HG02610 (cell line): Measurements from ENCODE around the gene GPR25.

Experiments
- ATAC-seq: cut with Tn5 transposase; IDR thresholded peaks from one replicate; pipeline ENCODE4 v1.9.1; 2021; ENCODE audit warnings: mild to moderate bottlenecking, moderate library complexity; ENCODE audit not compliant: unreplicated experiment

Gene GPR25

GRCh38 chr1:200892958-200893357, 20.2 kb downstream of the GPR25 start:
- ATAC-seq = no peak

DNA sequence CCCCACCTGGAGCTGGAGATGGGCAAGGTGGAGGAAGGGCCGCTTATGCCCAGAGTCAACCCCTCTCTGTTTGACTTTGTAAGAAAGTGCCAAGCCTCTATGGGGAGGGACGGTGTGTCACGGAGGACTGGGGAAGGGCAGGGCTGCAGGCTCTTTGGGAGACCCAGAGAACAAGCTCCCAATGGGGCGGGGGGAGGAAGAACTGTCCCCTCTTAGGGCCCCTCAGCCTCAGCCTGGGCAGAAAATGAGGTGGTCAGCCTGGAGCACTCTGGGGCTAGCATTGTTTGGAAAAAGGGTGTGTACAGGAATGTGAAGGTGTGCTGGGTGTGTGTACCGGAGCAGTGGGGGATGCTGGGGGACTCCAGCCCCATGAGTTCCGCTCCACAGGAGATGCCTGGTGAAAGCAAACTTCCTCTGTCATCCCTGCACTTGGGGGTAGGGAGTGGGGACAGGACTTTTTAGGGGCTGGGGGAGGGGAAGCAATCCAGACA, 20.7 kb downstream of the GPR25 start:
- no peak for ATAC-seq

DNA sequence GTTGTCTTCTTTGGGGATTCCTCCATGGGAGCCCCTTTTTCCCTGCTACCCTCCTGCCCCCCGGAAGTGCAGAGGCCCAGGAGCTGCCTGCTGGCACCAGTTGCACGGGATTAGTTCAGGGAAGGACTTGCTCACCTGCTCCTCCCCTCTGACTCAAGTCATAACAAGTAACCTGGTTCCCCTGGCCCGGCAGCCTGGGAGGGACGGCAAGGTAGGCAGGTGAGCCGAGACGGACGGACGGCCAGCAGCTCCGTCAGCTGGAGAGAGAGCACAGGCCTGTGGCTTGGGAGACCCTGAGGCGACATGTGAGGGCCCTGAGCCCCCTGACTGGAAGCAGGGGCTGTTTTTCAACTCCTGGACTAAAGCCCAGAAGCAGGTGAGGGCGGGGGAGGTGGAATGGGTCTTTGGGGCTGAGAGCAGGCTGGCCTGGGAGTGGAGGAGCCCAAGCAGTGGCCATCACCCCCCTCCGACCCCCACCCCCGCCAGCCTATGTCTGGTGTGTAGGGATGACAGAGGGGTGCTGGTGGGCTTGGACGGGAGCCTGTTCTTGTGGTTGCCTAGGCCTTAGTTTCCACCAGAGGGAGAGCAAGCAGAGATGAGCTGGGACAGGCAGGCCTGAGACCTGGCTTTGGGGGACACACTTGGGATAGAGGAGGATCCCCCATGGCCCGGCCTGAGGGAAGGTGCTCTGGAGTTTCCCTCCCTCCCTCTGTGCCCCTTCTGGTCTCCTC, 22.1 kb downstream of the GPR25 start, which contains the start of gene INAVA:
Gene INAVA, plus strand, starts transcription at position 189 of the 731 bp plus-strand sequence. CDS start 3,501 bp downstream, outside the sequence.
- no peak for ATAC-seq

GRCh38 chr1:200895443-200895789, 22.6 kb downstream of the GPR25 start:
- ATAC-seq = no peak

GRCh38 chr1:200895801-200896530, 23.2 kb downstream of the GPR25 start:
- ATAC-seq = no peak

DNA sequence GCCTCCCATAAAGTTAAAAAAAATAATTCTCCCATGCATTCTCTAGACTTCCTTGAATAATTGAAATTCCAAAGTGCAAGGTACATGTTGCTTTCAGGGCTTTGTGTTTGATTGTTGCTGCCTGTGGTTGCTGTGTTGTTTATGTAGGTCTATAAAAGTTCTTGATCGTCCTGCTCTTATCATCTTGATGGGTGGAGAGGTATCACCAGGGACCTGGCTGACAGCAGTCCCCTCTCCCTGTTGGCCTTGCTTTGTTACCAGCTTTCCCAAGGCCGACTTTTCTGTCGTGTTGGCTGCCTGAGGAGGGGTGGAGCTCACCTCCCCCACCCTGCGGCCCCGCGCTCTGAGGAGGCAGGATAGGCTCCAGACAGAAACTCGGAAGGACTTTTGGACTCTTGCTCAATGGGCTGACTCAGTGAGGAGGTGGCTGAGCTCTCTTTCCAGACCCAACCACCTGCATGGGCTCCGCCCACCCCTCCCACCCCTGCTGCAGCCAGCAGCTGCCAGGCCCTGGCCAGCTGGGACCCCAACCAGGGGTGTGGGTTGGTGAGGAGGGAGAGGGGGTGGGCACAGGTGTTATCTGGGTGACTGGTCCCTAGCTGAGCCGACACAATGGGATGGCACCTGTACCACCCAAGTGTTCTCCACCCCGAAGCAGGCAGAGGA, 23.9 kb downstream of the GPR25 start:
- no peak for ATAC-seq

- ATAC-seq = no peak
These were observed 24.5 kb downstream of the GPR25 start for GRCh38 chr1:200897259-200897658.

DNA sequence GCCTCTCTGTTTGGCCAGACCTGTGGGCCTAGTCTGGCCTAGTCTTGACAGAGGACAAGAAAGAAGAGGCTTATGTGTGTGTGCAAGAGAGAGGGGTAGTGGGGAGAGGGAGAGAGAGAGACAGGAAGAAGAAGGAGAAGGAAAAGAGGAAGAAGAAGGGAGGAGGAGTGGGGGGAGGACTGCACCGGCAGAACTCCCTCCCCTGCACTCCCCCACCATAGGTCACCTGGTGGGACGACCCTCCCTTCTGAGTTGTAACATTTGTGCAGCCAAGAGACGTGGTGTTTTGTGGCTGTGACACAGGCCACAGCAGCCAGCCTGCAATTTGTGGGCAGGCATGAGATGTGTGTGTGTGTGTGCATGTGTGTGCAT, 26.2 kb downstream of the GPR25 start:
- ATAC-seq = no peak

- no peak for ATAC-seq
These were observed 26.7 kb downstream of the GPR25 start for GRCh38 chr1:200899451-200899915.

DNA sequence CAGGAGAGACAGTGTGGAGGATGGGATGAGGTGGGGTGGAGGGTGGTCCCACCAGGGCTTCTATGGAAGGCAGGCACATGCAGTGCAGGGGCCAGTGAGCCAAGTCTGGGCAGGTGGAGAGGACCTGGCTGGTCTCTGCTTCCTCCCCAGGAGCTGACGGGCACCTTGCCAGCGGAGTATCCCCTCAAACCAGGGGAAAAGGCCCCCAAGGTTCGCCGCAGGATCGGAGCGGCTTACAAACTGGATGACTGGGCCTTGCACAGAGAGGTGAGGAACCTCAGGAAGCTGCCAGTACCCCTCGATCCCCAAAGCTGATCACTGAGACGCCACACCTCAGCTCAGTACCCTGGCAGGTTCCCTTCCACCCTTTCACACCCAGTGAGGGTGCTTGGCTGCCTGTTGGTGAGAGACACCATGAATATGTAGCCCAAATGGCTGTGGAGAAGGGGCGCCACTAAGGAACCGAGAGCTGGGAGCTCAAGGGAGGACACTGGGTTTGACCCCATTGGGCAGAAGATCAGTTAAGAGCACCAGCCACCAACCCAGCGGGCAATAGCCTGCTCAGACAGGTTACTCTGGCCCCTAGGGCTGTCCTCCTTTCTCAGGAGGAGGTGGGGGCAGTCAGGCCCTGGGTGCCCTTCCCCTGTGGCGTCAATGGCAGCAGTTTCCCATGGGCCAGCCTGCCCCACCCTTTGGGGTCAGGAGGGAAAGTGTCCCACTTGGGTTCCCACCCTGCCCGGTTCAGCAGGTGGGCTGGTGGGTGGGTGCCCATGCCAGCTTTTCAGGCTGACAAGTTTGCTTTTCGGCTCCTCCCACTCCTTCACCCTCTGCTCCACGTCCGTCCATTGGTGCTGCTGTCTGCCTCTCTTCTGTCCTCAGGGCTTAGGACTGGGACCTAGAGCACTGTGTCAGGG, 27.4 kb downstream of the GPR25 start:
- ATAC-seq = no peak

GRCh38 chr1:200900877-200901276, 28.1 kb downstream of the GPR25 start:
- no peak for ATAC-seq

GRCh38 chr1:200901350-200901749, 28.6 kb downstream of the GPR25 start:
- no peak for ATAC-seq

- no peak for ATAC-seq
These were observed 29.1 kb downstream of the GPR25 start for GRCh38 chr1:200901796-200902444.

GRCh38 chr1:200903793-200904192, 31.0 kb downstream of the GPR25 start:
- ATAC-seq = no peak

DNA sequence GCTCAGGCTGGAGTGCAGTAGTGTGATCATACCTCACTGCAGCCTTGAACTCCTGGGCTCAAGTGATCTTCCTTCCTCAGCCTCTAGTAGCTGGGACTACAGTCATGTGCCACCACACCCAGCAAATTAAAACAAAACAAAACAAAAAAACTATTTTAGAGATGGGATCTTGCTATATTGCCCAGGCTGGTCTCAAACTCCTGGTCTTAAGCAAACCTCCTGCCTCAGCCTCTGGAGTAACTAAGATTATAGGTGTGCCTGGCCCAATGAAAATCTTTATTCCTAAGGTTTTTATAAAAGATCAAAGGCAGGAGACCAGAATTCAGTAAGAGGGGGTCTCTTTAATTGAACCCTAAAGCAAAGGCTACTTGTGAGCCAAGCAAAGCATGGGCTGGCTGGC, 32.0 kb downstream of the GPR25 start:
- ATAC-seq = no peak

GRCh38 chr1:200905411-200906052, 32.8 kb downstream of the GPR25 start:
- peak; percentile 72 for ATAC-seq

- no peak for ATAC-seq
These were observed 33.7 kb downstream of the GPR25 start for GRCh38 chr1:200906491-200906890.

DNA sequence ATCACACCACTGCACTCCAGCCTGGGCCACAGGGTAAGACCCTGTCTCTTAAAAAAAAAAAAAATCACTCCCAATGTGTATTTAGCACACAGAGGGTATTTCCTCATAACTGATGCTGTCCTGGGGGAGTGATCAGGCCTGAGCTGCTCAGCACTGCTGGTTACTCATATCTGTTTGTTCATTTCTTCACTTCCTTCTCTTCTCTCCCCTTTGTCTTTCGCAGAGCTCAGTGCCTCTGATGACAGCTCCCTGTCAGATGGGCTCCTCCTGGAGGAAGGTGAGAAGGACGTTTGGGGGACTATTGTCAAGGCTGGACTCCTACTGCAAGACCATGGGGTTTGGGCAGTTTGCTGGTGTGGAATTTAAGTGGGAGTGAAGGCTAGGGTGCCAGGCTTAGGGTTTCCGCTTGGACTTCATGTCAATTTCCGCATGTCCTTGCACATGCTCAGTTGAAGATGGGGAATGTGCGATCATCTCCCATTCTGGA, 34.9 kb downstream of the GPR25 start:
- ATAC-seq = peak; percentile 87

GRCh38 chr1:200908191-200908868, 35.5 kb downstream of the GPR25 start:
- no peak for ATAC-seq
